Lower leg skin (tissue), 3 donors: ENCODE results near the gene EPSTI1.

ENCODE experiments used
- POLR2A ChIP-seq, 2 donors: fragments of 450-650 bp; IDR thresholded peaks; one replicate each; pipeline ENCODE4 v1.6.1; 2016 to 2017; ENCODE audit warnings: antibody characterized with exemption in 2 of 2, mild to moderate bottlenecking in 1 of 2, moderate library complexity in 1 of 2
- TF ChIP-seq, protein P1 (sequence below), 3 donors: fragments of 450-650 bp; IDR thresholded peaks; one replicate each; pipeline ENCODE4 v1.5.1; 2016; ENCODE audit warnings: antibody characterized with exemption in 3 of 3, mild to moderate bottlenecking in 3 of 3, moderate library complexity in 2 of 3

DNA sequence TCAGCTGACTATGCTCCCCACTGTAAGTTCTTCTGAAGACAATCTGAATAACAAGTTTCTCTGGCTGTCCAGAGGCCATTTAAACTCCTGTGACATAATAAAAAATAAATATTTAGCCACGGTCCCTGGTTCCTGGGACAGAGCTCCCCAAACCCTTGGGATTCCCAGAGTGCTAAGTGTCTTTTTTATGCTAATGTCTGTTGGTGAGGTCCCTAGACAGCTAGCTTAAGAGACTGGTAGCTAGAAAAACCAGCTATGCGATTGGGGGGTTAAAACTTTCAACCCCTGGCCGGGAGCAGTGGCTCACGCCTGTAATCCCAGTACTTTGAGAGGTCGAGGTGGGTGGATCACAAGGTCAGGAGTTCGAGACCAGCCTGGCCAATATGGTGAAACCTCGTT is 5.9 kb downstream of the EPSTI1 start:
- TF ChIP-seq, protein P1, sequence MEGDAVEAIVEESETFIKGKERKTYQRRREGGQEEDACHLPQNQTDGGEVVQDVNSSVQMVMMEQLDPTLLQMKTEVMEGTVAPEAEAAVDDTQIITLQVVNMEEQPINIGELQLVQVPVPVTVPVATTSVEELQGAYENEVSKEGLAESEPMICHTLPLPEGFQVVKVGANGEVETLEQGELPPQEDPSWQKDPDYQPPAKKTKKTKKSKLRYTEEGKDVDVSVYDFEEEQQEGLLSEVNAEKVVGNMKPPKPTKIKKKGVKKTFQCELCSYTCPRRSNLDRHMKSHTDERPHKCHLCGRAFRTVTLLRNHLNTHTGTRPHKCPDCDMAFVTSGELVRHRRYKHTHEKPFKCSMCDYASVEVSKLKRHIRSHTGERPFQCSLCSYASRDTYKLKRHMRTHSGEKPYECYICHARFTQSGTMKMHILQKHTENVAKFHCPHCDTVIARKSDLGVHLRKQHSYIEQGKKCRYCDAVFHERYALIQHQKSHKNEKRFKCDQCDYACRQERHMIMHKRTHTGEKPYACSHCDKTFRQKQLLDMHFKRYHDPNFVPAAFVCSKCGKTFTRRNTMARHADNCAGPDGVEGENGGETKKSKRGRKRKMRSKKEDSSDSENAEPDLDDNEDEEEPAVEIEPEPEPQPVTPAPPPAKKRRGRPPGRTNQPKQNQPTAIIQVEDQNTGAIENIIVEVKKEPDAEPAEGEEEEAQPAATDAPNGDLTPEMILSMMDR (IDR thresholded peaks at IDR 0.05) = no peak
- no peak for TF ChIP-seq POLR2A (IDR thresholded peaks at IDR 0.05)
